T-helper 17 cell (primary cell): ENCODE measurements around the gene INTS11. TPM values are rescaled to one million over a fixed set of nuclear protein-coding genes. Genes with fewer than 3 reads are reported as not detected.

Source experiments
- ATAC-seq: fragments of 150-1000 bp; cut with Tn5 transposase; 2 replicates; pipeline ENCODE4 v1.10.0; 2021; ENCODE audit warnings: mild to moderate bottlenecking, moderate library complexity
- DNase-seq, 3 donors: peaks; one replicate each; pipeline versions ENCODE4 v3.0.0 to v3.0.0-alpha.2; 2020 to 2021
- H3K9me3 ChIP-seq: one replicate; pipeline ENCODE4 v1.7.0; 2013; ENCODE audit warnings: low read length, mild to moderate bottlenecking; ENCODE audit not compliant: control insufficient read depth, poor library complexity, severe bottlenecking
- H3K27ac Mint-ChIP-seq: one replicate; pipeline ENCODE4 v1.8.0; 2022; ENCODE audit warnings: mild to moderate bottlenecking, moderate library complexity, mixed read lengths
- H3K27me3 Mint-ChIP-seq: one replicate; pipeline ENCODE4 v1.8.0; 2022; ENCODE audit warnings: mixed read lengths
- H3K36me3 Mint-ChIP-seq: one replicate; pipeline ENCODE4 v1.8.0; 2022; ENCODE audit warnings: low read depth, mixed read lengths
- H3K4me1 Mint-ChIP-seq: one replicate; pipeline ENCODE4 v1.8.0; 2022; ENCODE audit warnings: mild to moderate bottlenecking, mixed read lengths
- H3K4me3 Mint-ChIP-seq: one replicate; pipeline ENCODE4 v1.8.0; 2022; ENCODE audit warnings: mild to moderate bottlenecking, moderate library complexity, mixed read lengths
- total RNA-seq, 4 donors: library from RNA in 2 of 4; stranded (reverse) in 2 of 4; gene quantifications; one replicate each; pipeline ENCODE4 v1.2.3 and lab custom pipeline; 2022 to 2026

Gene INTS11
- total RNA-seq, 2 donors from 2014 or later = 130 to 132 TPM

GRCh38 chr1:1314678-1315335, 9.7 kb downstream of the INTS11 start:
- no peak overlapping the region for H3K4me3 Mint-ChIP-seq
- H3K4me1 Mint-ChIP-seq = peaks cover 5% of the 10 kb centered on the region
- no peaks in the 10 kb centered on the region for H3K36me3 Mint-ChIP-seq
- no peaks in the 10 kb centered on the region for H3K27me3 Mint-ChIP-seq
- H3K27ac Mint-ChIP-seq = no peak overlapping the region
- ATAC-seq (no peak), DNase-seq (no peak)
- no peaks in the 10 kb centered on the region for H3K9me3 ChIP-seq

GRCh38 chr1:1314237-1314586, 10.2 kb downstream of the INTS11 start:
- H3K27me3 Mint-ChIP-seq = no peaks in the 10 kb centered on the region
- H3K4me1 Mint-ChIP-seq = peaks cover 5% of the 10 kb centered on the region
- DNase-seq (no peak), ATAC-seq (no peak)
- no peaks in the 10 kb centered on the region for H3K36me3 Mint-ChIP-seq
- no peak overlapping the region for H3K27ac Mint-ChIP-seq
- no peak overlapping the region for H3K4me3 Mint-ChIP-seq
- no peaks in the 10 kb centered on the region for H3K9me3 ChIP-seq

- Mint-ChIP-seq H3K27me3 (no peaks in the 10 kb centered on the region), H3K4me1 (peaks cover 4% of the 10 kb centered on the region), H3K27ac (no peak overlapping the region), H3K4me3 (no peak overlapping the region), H3K36me3 (no peaks in the 10 kb centered on the region)
- no peak for ATAC-seq
- H3K9me3 ChIP-seq = no peaks in the 10 kb centered on the region
- no peak for DNase-seq
These were observed 10.8 kb downstream of the INTS11 start for GRCh38 chr1:1313500-1314236.

- H3K36me3 Mint-ChIP-seq = no peaks in the 10 kb centered on the region
- no peak for DNase-seq
- no peaks in the 10 kb centered on the region for H3K9me3 ChIP-seq
- H3K27ac Mint-ChIP-seq = no peak overlapping the region
- no peaks in the 10 kb centered on the region for H3K27me3 Mint-ChIP-seq
- no peak for ATAC-seq
- peaks cover 4% of the 10 kb centered on the region for H3K4me1 Mint-ChIP-seq
- peak overlapping the region; percentile 25 for H3K4me3 Mint-ChIP-seq
These were observed 11.8 kb downstream of the INTS11 start for GRCh38 chr1:1312450-1313314.

GRCh38 chr1:1311107-1312104, 13.1 kb downstream of the INTS11 start:
- Mint-ChIP-seq H3K27me3 (no peaks in the 10 kb centered on the region), H3K4me1 (peaks cover 10% of the 10 kb centered on the region), H3K4me3 (no peak overlapping the region), H3K36me3 (no peaks in the 10 kb centered on the region), H3K27ac (peak overlapping the region; percentile 57)
- no peaks in the 10 kb centered on the region for H3K9me3 ChIP-seq
- no peak for ATAC-seq
- DNase-seq = no peak

- Mint-ChIP-seq H3K36me3 (no peaks in the 10 kb centered on the region), H3K4me3 (peak overlapping the region; percentile 36), H3K27me3 (no peaks in the 10 kb centered on the region), H3K4me1 (peaks cover 17% of the 10 kb centered on the region), H3K27ac (peak overlapping the region; percentile 57)
- no peak for ATAC-seq
- DNase-seq = no peak
- H3K9me3 ChIP-seq = no peaks in the 10 kb centered on the region
These were observed 13.9 kb downstream of the INTS11 start for GRCh38 chr1:1310476-1311053.

GRCh38 chr1:1310109-1310385, 14.4 kb downstream of the INTS11 start:
- H3K27me3 Mint-ChIP-seq = no peaks in the 10 kb centered on the region
- H3K4me3 Mint-ChIP-seq = peak overlapping the region; percentile 66
- no peaks in the 10 kb centered on the region for H3K9me3 ChIP-seq
- H3K36me3 Mint-ChIP-seq = no peaks in the 10 kb centered on the region
- H3K27ac Mint-ChIP-seq = peak overlapping the region; percentile 57
- H3K4me1 Mint-ChIP-seq = peaks cover 17% of the 10 kb centered on the region
- DNase-seq (no peak), ATAC-seq (no peak)

- Mint-ChIP-seq H3K36me3 (no peaks in the 10 kb centered on the region), H3K27me3 (no peaks in the 10 kb centered on the region), H3K4me3 (peak overlapping the region; percentile 66), H3K4me1 (peaks cover 17% of the 10 kb centered on the region), H3K27ac (peak overlapping the region; percentile 57)
- no peak for ATAC-seq
- DNase-seq = no peak
- no peaks in the 10 kb centered on the region for H3K9me3 ChIP-seq
These were observed 15.0 kb downstream of the INTS11 start for GRCh38 chr1:1309251-1310108.

- H3K36me3 Mint-ChIP-seq = no peaks in the 10 kb centered on the region
- H3K27me3 Mint-ChIP-seq = no peaks in the 10 kb centered on the region
- peaks cover 17% of the 10 kb centered on the region for H3K4me1 Mint-ChIP-seq
- no peaks in the 10 kb centered on the region for H3K9me3 ChIP-seq
- H3K4me3 Mint-ChIP-seq = peak overlapping the region; percentile 88
- no peak overlapping the region for H3K27ac Mint-ChIP-seq
- ATAC-seq (no peak), DNase-seq (no peak)
These were observed 15.7 kb downstream of the INTS11 start for GRCh38 chr1:1308756-1309250.

GRCh38 chr1:1307923-1308755, 16.3 kb downstream of the INTS11 start, which contains the start of the genes ACAP3 and PUSL1:
Gene ACAP3, minus strand, starts transcription at chr1:1307930. Its CDS starts 115 bp downstream, at chr1:1307815.
Gene PUSL1, plus strand, starts transcription at chr1:1308597. Its CDS starts 47 bp downstream, at chr1:1308644.
- Mint-ChIP-seq H3K27ac (peak within 1 kb of the TSS; percentile 16), H3K36me3 (no peaks in the 10 kb centered on the region), H3K27me3 (no peaks in the 10 kb centered on the region), H3K4me3 (peak within 1 kb of the TSS; percentile 90), H3K4me1 (peaks cover 17% of the 10 kb centered on the region)
- DNase-seq (peak; percentile 84 to 90 (median 89)), ATAC-seq (peak; percentile 82)
- H3K9me3 ChIP-seq = no peaks in the 10 kb centered on the region
